ENCODE measurements around the gene DDX24. TPM values are rescaled to one million over a fixed set of nuclear protein-coding genes. Genes with fewer than 3 reads are reported as not detected.

DDX24 gene
- total and polyA plus RNA-seq, 2 donors (not counting 1 experiment from before 2014, with no cell fraction given) = 143 to 192 TPM

DNA sequence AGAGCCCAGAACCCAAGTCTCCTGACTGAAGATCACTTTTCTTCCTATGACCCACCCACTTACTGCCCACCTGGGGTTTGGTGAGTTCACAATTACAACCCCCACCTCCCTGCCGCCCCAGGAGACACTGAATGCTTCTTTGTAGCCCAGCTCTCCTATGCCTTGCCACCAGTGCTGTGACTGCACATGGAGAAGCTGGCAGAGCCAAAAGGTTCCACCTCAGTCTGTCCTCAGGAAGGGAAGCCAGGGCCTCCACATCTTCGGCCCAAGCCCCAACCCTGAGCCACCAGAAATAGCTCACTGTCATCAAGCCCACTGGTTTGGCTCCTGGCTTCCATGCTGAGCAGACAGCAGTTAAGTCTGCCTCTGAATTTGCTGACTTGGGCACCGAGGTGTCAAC lies 29.2 kb downstream of the DDX24 start:
- H3K36me3 ChIP-seq (ENCODE audit: control insufficient read depth, insufficient read depth, low read length) = peaks cover 29% of the 10 kb centered on the region
- TF ChIP-seq, protein P1, sequence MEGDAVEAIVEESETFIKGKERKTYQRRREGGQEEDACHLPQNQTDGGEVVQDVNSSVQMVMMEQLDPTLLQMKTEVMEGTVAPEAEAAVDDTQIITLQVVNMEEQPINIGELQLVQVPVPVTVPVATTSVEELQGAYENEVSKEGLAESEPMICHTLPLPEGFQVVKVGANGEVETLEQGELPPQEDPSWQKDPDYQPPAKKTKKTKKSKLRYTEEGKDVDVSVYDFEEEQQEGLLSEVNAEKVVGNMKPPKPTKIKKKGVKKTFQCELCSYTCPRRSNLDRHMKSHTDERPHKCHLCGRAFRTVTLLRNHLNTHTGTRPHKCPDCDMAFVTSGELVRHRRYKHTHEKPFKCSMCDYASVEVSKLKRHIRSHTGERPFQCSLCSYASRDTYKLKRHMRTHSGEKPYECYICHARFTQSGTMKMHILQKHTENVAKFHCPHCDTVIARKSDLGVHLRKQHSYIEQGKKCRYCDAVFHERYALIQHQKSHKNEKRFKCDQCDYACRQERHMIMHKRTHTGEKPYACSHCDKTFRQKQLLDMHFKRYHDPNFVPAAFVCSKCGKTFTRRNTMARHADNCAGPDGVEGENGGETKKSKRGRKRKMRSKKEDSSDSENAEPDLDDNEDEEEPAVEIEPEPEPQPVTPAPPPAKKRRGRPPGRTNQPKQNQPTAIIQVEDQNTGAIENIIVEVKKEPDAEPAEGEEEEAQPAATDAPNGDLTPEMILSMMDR (conservative IDR thresholded peaks at IDR 0.05 in 1 of 2, IDR thresholded peaks at IDR 0.05 in 1 of 2; ENCODE audit: low read depth in 1 of 2, low read length in 2 of 2) = no peak
- H3K27me3 ChIP-seq (ENCODE audit: control insufficient read depth, insufficient read depth, low read length) = no peaks in the 10 kb centered on the region
- H3K79me2 ChIP-seq (ENCODE audit: control insufficient read depth, insufficient read depth, low read length) = no peaks in the 10 kb centered on the region
- H3K4me3 ChIP-seq (replicated peaks in 1 of 4; ENCODE audit: control extremely low read depth in 1 of 4, insufficient read depth in 1 of 4, low read depth in 3 of 4, low read length in 4 of 4) = no peak overlapping the region
- no peaks in the 10 kb centered on the region for H3K9me3 ChIP-seq (ENCODE audit: control insufficient read depth, insufficient read depth, low read depth, low read length)
- H2AFZ ChIP-seq (ENCODE audit: low read length) = no peak overlapping the region
- no peak overlapping the region for H3K4me2 ChIP-seq (ENCODE audit: extremely low read depth, insufficient read depth, low read length)
- DNase-seq (ENCODE audit: low read depth in 2 of 2) = no peak
- no peaks in the 10 kb centered on the region for H3K4me1 ChIP-seq (ENCODE audit: control insufficient read depth, extremely low read depth, insufficient read depth, low read length)
- no peak overlapping the region for H3K9ac ChIP-seq (ENCODE audit: insufficient read depth, low read length)
- no peak overlapping the region for H3K27ac ChIP-seq (ENCODE audit: insufficient read depth, low read length)
- no peaks in the 10 kb centered on the region for H4K20me1 ChIP-seq (ENCODE audit: control insufficient read depth, extremely low read depth, insufficient read depth, low read length)

DNA sequence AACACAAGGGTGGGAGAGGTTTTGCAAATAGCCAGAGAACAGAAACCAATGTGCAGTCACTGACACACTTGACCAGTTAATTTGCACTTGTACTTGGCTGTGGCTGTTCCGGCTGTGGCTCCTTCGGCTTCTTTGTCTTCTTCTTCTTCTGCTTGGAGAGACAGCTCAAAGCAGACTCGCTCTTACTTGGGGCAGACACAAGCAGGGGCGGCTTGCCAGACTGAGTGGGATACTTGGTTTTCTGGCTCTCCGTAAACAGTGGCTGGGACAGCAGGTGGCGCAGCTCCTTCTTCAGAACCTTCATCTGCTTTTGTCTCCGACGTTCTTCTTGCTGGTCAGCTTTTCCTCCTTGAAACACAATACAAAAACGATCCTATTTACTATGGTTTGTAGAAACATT lies 29.9 kb downstream of the DDX24 start:
- Histone ChIP-seq H3K27ac (ENCODE audit: insufficient read depth, low read length) (no peak overlapping the region), H3K36me3 (ENCODE audit: control insufficient read depth, insufficient read depth, low read length) (peaks cover 31% of the 10 kb centered on the region), H3K9me3 (ENCODE audit: control insufficient read depth, insufficient read depth, low read depth, low read length) (no peaks in the 10 kb centered on the region), H3K9ac (ENCODE audit: insufficient read depth, low read length) (no peak overlapping the region), H2AFZ (ENCODE audit: low read length) (no peak overlapping the region), H3K4me2 (ENCODE audit: extremely low read depth, insufficient read depth, low read length) (no peak overlapping the region), H3K4me1 (ENCODE audit: control insufficient read depth, extremely low read depth, insufficient read depth, low read length) (no peaks in the 10 kb centered on the region), H4K20me1 (ENCODE audit: control insufficient read depth, extremely low read depth, insufficient read depth, low read length) (no peaks in the 10 kb centered on the region), H3K79me2 (ENCODE audit: control insufficient read depth, insufficient read depth, low read length) (no peaks in the 10 kb centered on the region), H3K4me3 (replicated peaks in 1 of 4; ENCODE audit: control extremely low read depth in 1 of 4, insufficient read depth in 1 of 4, low read depth in 3 of 4, low read length in 4 of 4) (no peak overlapping the region), H3K27me3 (ENCODE audit: control insufficient read depth, insufficient read depth, low read length) (no peaks in the 10 kb centered on the region)
- peak; percentile 49 to 63 for DNase-seq (ENCODE audit: low read depth in 2 of 2)
- TF ChIP-seq, protein P1 (conservative IDR thresholded peaks at IDR 0.05 in 1 of 2, IDR thresholded peaks at IDR 0.05 in 1 of 2; ENCODE audit: low read depth in 1 of 2, low read length in 2 of 2) = peak; percentile 34 to 51
- no peak for TF ChIP-seq EZH2 (IDR thresholded peaks at IDR 0.05; ENCODE audit: low read length, missing control alignments)

DNA sequence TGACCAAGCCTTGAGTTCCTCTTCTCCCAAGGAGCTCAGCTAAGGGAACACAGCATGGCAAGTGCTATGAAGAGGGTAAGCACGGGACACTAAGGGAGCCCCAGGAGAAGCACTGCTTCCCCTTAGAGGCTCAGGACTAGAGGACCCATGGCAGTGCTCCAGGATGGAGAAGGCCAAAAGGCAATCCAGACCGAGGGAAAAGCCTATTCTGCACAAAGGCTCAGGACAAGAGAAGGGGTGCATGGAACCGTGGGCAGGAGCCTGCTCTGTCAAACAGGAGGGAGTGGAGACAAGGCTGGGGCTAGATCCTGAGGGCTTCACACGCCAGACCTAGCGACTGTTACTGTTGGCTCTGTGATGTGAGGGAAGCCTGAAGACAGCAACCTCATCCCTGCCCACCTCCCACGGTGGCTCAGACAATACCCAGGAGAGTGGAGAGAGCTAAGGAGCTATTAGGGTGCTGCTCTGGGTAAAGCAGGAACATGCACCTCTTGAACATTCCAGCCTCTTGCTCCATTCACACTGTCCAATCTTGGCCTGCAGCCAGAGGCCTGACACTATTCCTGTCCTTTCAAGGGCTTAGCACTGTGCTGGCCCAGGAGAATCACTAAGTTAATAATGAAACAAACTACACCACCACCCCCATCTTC lies 30.6 kb downstream of the DDX24 start:
- no peaks in the 10 kb centered on the region for H3K9me3 ChIP-seq (ENCODE audit: control insufficient read depth, insufficient read depth, low read depth, low read length)
- no peaks in the 10 kb centered on the region for H3K4me1 ChIP-seq (ENCODE audit: control insufficient read depth, extremely low read depth, insufficient read depth, low read length)
- no peaks in the 10 kb centered on the region for H3K27me3 ChIP-seq (ENCODE audit: control insufficient read depth, insufficient read depth, low read length)
- no peaks in the 10 kb centered on the region for H3K79me2 ChIP-seq (ENCODE audit: control insufficient read depth, insufficient read depth, low read length)
- H3K9ac ChIP-seq (ENCODE audit: insufficient read depth, low read length) = no peak overlapping the region
- TF ChIP-seq EZH2 (IDR thresholded peaks at IDR 0.05; ENCODE audit: low read length, missing control alignments) = no peak
- TF ChIP-seq, protein P1 (conservative IDR thresholded peaks at IDR 0.05 in 1 of 2, IDR thresholded peaks at IDR 0.05 in 1 of 2; ENCODE audit: low read depth in 1 of 2, low read length in 2 of 2) = no peak
- DNase-seq (ENCODE audit: low read depth in 2 of 2) = no peak
- peaks cover 33% of the 10 kb centered on the region for H3K36me3 ChIP-seq (ENCODE audit: control insufficient read depth, insufficient read depth, low read length)
- H3K27ac ChIP-seq (ENCODE audit: insufficient read depth, low read length) = no peak overlapping the region
- no peak overlapping the region for H2AFZ ChIP-seq (ENCODE audit: low read length)
- H3K4me3 ChIP-seq (replicated peaks in 1 of 4; ENCODE audit: control extremely low read depth in 1 of 4, insufficient read depth in 1 of 4, low read depth in 3 of 4, low read length in 4 of 4) = no peak overlapping the region
- no peak overlapping the region for H3K4me2 ChIP-seq (ENCODE audit: extremely low read depth, insufficient read depth, low read length)
- no peaks in the 10 kb centered on the region for H4K20me1 ChIP-seq (ENCODE audit: control insufficient read depth, extremely low read depth, insufficient read depth, low read length)

Measured in fibroblast of lung (primary cell).